ENCODE results near the gene F2R.

DNA sequence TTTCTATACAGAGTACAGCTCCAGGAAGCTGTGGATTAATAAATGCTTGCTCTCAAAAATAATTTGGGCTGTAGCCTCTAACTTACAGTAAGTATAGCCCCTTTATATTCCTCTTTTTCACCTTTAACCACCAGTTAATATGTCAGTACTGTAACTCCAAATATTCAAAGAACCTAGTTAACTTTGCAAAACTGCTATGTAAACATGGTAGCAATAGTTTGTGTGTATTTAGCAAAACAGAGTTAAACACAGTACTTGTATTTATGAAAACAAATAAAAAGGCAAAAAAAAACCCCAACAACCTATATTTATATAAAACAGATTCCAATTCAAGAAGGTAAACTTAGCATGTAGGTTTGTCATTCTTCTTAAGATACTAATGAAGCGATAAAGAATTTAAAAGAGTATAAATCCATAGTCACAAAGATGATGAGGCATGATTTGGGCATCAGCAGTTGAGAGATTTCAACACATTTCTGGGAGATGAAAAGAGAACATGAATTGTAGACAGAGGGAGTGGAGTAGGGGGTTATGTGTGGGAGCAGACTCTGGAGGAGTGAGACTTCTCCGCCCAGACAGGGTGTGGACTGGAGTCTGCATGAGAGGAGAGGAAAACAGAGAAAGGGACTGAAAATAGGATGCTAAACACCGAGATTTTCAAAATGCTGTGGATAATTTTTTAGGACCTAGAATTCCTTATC lies 55.9 kb downstream of the F2R start:
- TF ChIP-seq, protein P1, sequence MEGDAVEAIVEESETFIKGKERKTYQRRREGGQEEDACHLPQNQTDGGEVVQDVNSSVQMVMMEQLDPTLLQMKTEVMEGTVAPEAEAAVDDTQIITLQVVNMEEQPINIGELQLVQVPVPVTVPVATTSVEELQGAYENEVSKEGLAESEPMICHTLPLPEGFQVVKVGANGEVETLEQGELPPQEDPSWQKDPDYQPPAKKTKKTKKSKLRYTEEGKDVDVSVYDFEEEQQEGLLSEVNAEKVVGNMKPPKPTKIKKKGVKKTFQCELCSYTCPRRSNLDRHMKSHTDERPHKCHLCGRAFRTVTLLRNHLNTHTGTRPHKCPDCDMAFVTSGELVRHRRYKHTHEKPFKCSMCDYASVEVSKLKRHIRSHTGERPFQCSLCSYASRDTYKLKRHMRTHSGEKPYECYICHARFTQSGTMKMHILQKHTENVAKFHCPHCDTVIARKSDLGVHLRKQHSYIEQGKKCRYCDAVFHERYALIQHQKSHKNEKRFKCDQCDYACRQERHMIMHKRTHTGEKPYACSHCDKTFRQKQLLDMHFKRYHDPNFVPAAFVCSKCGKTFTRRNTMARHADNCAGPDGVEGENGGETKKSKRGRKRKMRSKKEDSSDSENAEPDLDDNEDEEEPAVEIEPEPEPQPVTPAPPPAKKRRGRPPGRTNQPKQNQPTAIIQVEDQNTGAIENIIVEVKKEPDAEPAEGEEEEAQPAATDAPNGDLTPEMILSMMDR (IDR thresholded peaks at IDR 0.05) = no peak
- no peak for TF ChIP-seq POLR2A (IDR thresholded peaks at IDR 0.05)

All from esophagus squamous epithelium (tissue), 4 donors.